Colonic mucosa (tissue), 4 donors: ENCODE data around the gene SYT14. TPM values are rescaled to one million over a fixed set of nuclear protein-coding genes. Genes with fewer than 3 reads are reported as not detected.
"Not testable (repeated sequence)": the region's sequence is repeated elsewhere in the genome, so short reads cannot be mapped to it uniquely, and the experiment has no call there.

Source experiments
- DNase-seq: peaks from one replicate; pipeline ENCODE4 v3.0.0-alpha.2; 2020
- H3K27ac ChIP-seq: fragments of 200-600 bp; one replicate; pipeline ENCODE4 v1.8.0; 2021
- H3K27me3 ChIP-seq: fragments of 200-600 bp; one replicate; pipeline ENCODE4 v1.8.0; 2021
- H3K36me3 ChIP-seq: fragments of 200-600 bp; one replicate; pipeline ENCODE4 v1.8.0; 2021
- H3K4me1 ChIP-seq: fragments of 200-600 bp; one replicate; pipeline ENCODE4 v1.8.0; 2021; ENCODE audit warnings: mild to moderate bottlenecking
- H3K4me3 ChIP-seq: fragments of 200-600 bp; one replicate; pipeline ENCODE4 v1.8.0; 2021
- H3K9ac ChIP-seq, 2 donors: one replicate each; pipeline ENCODE4 v1.7.0; 2013; ENCODE audit warnings: control low read depth in 2 of 2, low read depth in 2 of 2, low read length in 2 of 2
- H3K9me3 ChIP-seq: fragments of 200-600 bp; one replicate; pipeline ENCODE4 v1.8.0; 2021
- CTCF ChIP-seq: fragments of 200-600 bp; IDR thresholded peaks from one replicate; pipeline ENCODE4 v1.8.0; 2022; ENCODE audit warnings: antibody characterized with exemption, mild to moderate bottlenecking
- intact Hi-C: fragments of 100-400 bp; cut with DNase I; formaldehyde crosslinking; loops from one replicate; pipeline ENCODE4 v1.14.1; 2022
- total RNA-seq, 2 donors: library from RNA; stranded (reverse); fragmentation: NEBNext Ultra II Directional in 1 of 2; extraction: Animal tissue kit (Norgen Biotek cat#: 25700) in 1 of 2; gene quantifications; one replicate each; pipeline ENCODE4 v1.2.1, GENCODE V29; 2021
- donor health status: healthy.
- donor health status: DM: no; HTN: no; CAD: no.
- donor health status: DM: no; HTN: no; CAD: no.

SYT14 gene
- total RNA-seq, 2 donors from 2014 or later: 0.03 to 0.07 TPM

- no peak for TF ChIP-seq CTCF
- H3K9ac ChIP-seq: no peak overlapping the region
- no peak overlapping the region for H3K4me3 ChIP-seq
- no peaks in the 10 kb centered on the region for H3K9me3 ChIP-seq
- intact Hi-C loops: no loop called here
- H3K36me3 ChIP-seq: no peaks in the 10 kb centered on the region
- no peak for DNase-seq
- no peak overlapping the region for H3K27ac ChIP-seq
- no peaks in the 10 kb centered on the region for H3K4me1 ChIP-seq
- no peaks in the 10 kb centered on the region for H3K27me3 ChIP-seq
Measured at GRCh38 chr1:210185063-210185462, 247.0 kb downstream of the SYT14 start.

GRCh38 chr1:210187849-210188606, 250.0 kb downstream of the SYT14 start:
- H3K9me3 ChIP-seq, H3K27ac ChIP-seq, H3K4me1 ChIP-seq, H3K9ac ChIP-seq, H3K27me3 ChIP-seq, DNase-seq, H3K4me3 ChIP-seq, H3K36me3 ChIP-seq, intact Hi-C loops: not testable (repeated sequence)

GRCh38 chr1:210189426-210189825, 251.4 kb downstream of the SYT14 start:
- no peak for TF ChIP-seq CTCF
- no peaks in the 10 kb centered on the region for H3K4me1 ChIP-seq
- H3K27me3 ChIP-seq: no peaks in the 10 kb centered on the region
- no peak overlapping the region for H3K4me3 ChIP-seq
- H3K36me3 ChIP-seq: no peaks in the 10 kb centered on the region
- intact Hi-C loops: no loop called here
- no peak overlapping the region for H3K9ac ChIP-seq
- H3K27ac ChIP-seq: no peak overlapping the region
- DNase-seq: no peak
- H3K9me3 ChIP-seq: no peaks in the 10 kb centered on the region

GRCh38 chr1:210195635-210196160, 257.7 kb downstream of the SYT14 start:
- Histone ChIP-seq H3K9me3 (no peaks in the 10 kb centered on the region), H3K9ac (no peak overlapping the region), H3K27ac (no peak overlapping the region), H3K36me3 (no peaks in the 10 kb centered on the region), H3K4me1 (no peaks in the 10 kb centered on the region), H3K27me3 (no peaks in the 10 kb centered on the region), H3K4me3 (no peak overlapping the region)
- intact Hi-C loops: no loop called here
- DNase-seq: no peak
- no peak for TF ChIP-seq CTCF

- H3K9me3 ChIP-seq, DNase-seq, H3K27me3 ChIP-seq, H3K9ac ChIP-seq, intact Hi-C loops, H3K4me1 ChIP-seq, H3K27ac ChIP-seq, H3K4me3 ChIP-seq, H3K36me3 ChIP-seq: not testable (repeated sequence)
Measured at GRCh38 chr1:210196266-210196665, 258.2 kb downstream of the SYT14 start.

GRCh38 chr1:210198840-210199239, 260.8 kb downstream of the SYT14 start:
- Histone ChIP-seq H3K36me3 (no peaks in the 10 kb centered on the region), H3K9ac (no peak overlapping the region), H3K27ac (no peak overlapping the region), H3K4me1 (no peaks in the 10 kb centered on the region), H3K9me3 (no peaks in the 10 kb centered on the region), H3K27me3 (no peaks in the 10 kb centered on the region), H3K4me3 (no peak overlapping the region)
- DNase-seq: no peak
- no peak for TF ChIP-seq CTCF
- intact Hi-C loops: no loop called here
